ENCODE data around the gene THEM5. TPM values are rescaled to one million over a fixed set of nuclear protein-coding genes. Genes with fewer than 3 reads are reported as not detected.

The THEM5 gene
- total and polyA plus RNA-seq, 3 donors from 2014 or later: 0.57 TPM; not detected in 2

DNA sequence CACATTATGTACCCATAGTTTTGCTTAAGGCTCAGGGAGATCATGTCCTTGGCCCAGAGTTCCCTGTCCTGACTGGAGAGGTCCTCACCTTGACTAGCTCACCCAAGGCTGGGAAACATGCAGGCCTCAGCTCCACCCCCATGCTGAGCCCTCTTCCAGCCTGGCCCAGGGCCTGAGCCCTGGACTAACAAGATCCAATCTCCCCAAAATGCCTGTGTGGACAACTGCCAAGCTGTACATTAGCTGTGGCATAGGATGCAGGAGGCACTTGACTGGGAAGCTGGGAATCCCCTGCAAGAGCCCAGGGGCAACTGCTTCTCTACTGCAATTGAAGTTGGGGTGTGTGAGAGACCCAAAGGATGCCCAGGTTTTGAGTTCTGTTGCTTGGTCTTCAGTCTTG is 50.3 kb downstream of the THEM5 start:
- Histone ChIP-seq H3K4me1 (no peaks in the 10 kb centered on the region), H3K27ac (no peak overlapping the region), H3K4me3 (no peak overlapping the region), H3K27me3 (no peaks in the 10 kb centered on the region), H3K36me3 (ENCODE audit: low read depth, missing control alignments) (no peaks in the 10 kb centered on the region), H3K9me3 (no peaks in the 10 kb centered on the region)
- no peak for DNase-seq
- intact Hi-C loops (cut with DNase I; ENCODE audit: low total_unique reads): no loop called here
- TF ChIP-seq POLR2A (IDR thresholded peaks at IDR 0.05) (no peak), CTCF (IDR thresholded peaks at IDR 0.05) (no peak)

- Histone ChIP-seq H3K27me3 (no peaks in the 10 kb centered on the region), H3K4me3 (no peak overlapping the region), H3K36me3 (ENCODE audit: low read depth, missing control alignments) (no peaks in the 10 kb centered on the region), H3K9me3 (no peaks in the 10 kb centered on the region), H3K4me1 (no peaks in the 10 kb centered on the region), H3K27ac (no peak overlapping the region)
- DNase-seq: no peak
- intact Hi-C loops (cut with DNase I; ENCODE audit: low total_unique reads): no loop called here
- TF ChIP-seq POLR2A (IDR thresholded peaks at IDR 0.05) (no peak), CTCF (IDR thresholded peaks at IDR 0.05) (no peak)
- 96 to 97% methylated on average over 5 of the region's 5 CpGs for WGBS, 2 donors
Measured at GRCh38 chr1:151802372-151802771, 51.1 kb downstream of the THEM5 start.

- intact Hi-C loops (cut with DNase I; ENCODE audit: low total_unique reads): no loop called here
- Histone ChIP-seq H3K4me1 (no peaks in the 10 kb centered on the region), H3K4me3 (no peak overlapping the region), H3K27ac (no peak overlapping the region), H3K27me3 (no peaks in the 10 kb centered on the region), H3K9me3 (no peaks in the 10 kb centered on the region), H3K36me3 (ENCODE audit: low read depth, missing control alignments) (no peaks in the 10 kb centered on the region)
- DNase-seq: no peak
- TF ChIP-seq CTCF (IDR thresholded peaks at IDR 0.05) (no peak), POLR2A (IDR thresholded peaks at IDR 0.05) (no peak)
- 89 to 96% methylated on average over 3 to 7 of the region's 7 CpGs for WGBS, 2 donors
Measured at GRCh38 chr1:151801846-151802245, 51.7 kb downstream of the THEM5 start.

DNA sequence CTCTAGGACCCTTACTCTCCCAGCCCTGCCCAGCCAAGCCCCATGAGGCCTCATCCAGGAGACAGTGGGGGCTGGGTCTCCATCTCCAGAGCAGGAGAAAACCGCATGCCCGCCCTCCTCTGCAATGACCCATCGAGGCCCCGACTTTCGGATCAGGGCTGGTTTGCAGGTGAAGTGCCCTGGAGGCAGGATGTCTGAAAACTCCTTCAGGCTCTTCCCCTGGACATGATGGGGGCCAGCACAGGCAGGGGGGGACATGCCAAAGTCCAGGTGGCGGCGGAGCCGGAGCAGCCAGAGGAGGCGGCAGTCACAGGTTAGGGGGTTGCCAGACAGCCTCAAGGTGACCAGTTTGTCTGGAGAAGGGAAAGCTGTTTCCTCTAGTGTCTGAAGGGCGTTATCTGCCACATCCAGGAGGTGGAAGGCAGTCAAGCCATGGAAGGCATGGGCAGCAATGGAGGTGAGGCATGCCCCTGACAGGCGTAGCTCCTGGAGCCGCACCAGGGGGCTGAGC is 52.1 kb downstream of the THEM5 start:
- Histone ChIP-seq H3K9me3 (no peaks in the 10 kb centered on the region), H3K27ac (no peak overlapping the region), H3K4me3 (no peak overlapping the region), H3K27me3 (no peaks in the 10 kb centered on the region), H3K36me3 (ENCODE audit: low read depth, missing control alignments) (no peaks in the 10 kb centered on the region), H3K4me1 (no peaks in the 10 kb centered on the region)
- no peak for DNase-seq
- no peak for TF ChIP-seq CTCF (IDR thresholded peaks at IDR 0.05)
- WGBS, 2 donors: 92 to 93% methylated on average over 8 to 12 of the region's 12 CpGs
- intact Hi-C loops (cut with DNase I; ENCODE audit: low total_unique reads): no loop called here

GRCh38 chr1:151800830-151801229 is 52.7 kb downstream of the THEM5 start:
- no peaks in the 10 kb centered on the region for H3K27me3 ChIP-seq
- no peak for DNase-seq
- 61 to 79% methylated on average over 3 to 8 of the region's 8 CpGs for WGBS, 2 donors
- H3K9me3 ChIP-seq: no peaks in the 10 kb centered on the region
- no peak overlapping the region for H3K27ac ChIP-seq
- H3K36me3 ChIP-seq (ENCODE audit: low read depth, missing control alignments): no peaks in the 10 kb centered on the region
- H3K4me3 ChIP-seq: no peak overlapping the region
- no peaks in the 10 kb centered on the region for H3K4me1 ChIP-seq
- intact Hi-C loops (cut with DNase I; ENCODE audit: low total_unique reads): no loop called here
- TF ChIP-seq POLR2A (IDR thresholded peaks at IDR 0.05) (no peak), CTCF (IDR thresholded peaks at IDR 0.05) (no peak)
